Upper lobe of right lung (tissue), 1 donor: ENCODE data around the gene WNT10A. TPM values are rescaled to one million over a fixed set of nuclear protein-coding genes. Genes with fewer than 3 reads are reported as not detected.

ENCODE experiments used
- ATAC-seq: fragments of 200-7000 bp; cut with Tn5 transposase; one replicate; pipeline ENCODE4 v1.9.1; 2020; ENCODE audit warnings: mild to moderate bottlenecking, moderate library complexity
- DNase-seq: peaks from one replicate; pipeline ENCODE4 v3.0.0-alpha.2; 2020
- H3K27ac ChIP-seq: fragments of 200-600 bp; one replicate; pipeline ENCODE4 v1.8.0; 2022
- H3K27me3 ChIP-seq: fragments of 200-600 bp; one replicate; pipeline ENCODE4 v1.8.0; 2022; ENCODE audit warnings: mild to moderate bottlenecking
- H3K36me3 ChIP-seq: fragments of 200-600 bp; one replicate; pipeline ENCODE4 v1.8.0; 2022
- H3K4me1 ChIP-seq: fragments of 200-600 bp; one replicate; pipeline ENCODE4 v1.8.0; 2022
- H3K4me3 ChIP-seq: fragments of 200-600 bp; one replicate; pipeline ENCODE4 v1.8.0; 2022; ENCODE audit warnings: mild to moderate bottlenecking
- H3K9me3 ChIP-seq: fragments of 200-600 bp; one replicate; pipeline ENCODE4 v1.8.0; 2022
- CTCF ChIP-seq: fragments of 200-600 bp; IDR thresholded peaks from one replicate; pipeline ENCODE4 v1.8.0; 2022; ENCODE audit warnings: antibody characterized with exemption
- intact Hi-C: fragments of 100-400 bp; cut with DNase I; formaldehyde crosslinking; loops from one replicate; pipeline ENCODE4 v1.11.0; 2022
- long read RNA-seq: library from polyadenylated mRNA; unstranded; transcript quantifications from one replicate; pipeline ENCODE4 v2.0.0, GENCODE V29; 2021
- total RNA-seq: library from RNA; stranded (reverse); fragmentation: NEBNext Ultra II Directional; extraction: Animal tissue kit (Norgen Biotek cat#: 25700); gene quantifications from one replicate; pipeline ENCODE4 v1.2.1, GENCODE V29; 2021
- donor health status: DM: no; HTN: yes; CAD: no; lungs with severe emphysema.

The WNT10A gene
- total RNA-seq: 0.90 TPM
- long read RNA-seq, partial matches to known transcripts: 1 of 5 reads
- long read RNA-seq, other reads (novel, unspliced or antisense): 0 of 5 reads

- no peak within 1 kb of the TSS for H3K27ac ChIP-seq
These were observed at the start of gene WNT10A for GRCh38 chr2:218880102-218880858. Gene WNT10A (plus strand): TSS chr2:218880852. CDS start chr2:218880996, 144 bp downstream.

GRCh38 chr2:218831378-218831990 is 49.2 kb upstream of the WNT10A start, which contains the start of gene PRKAG3:
Gene PRKAG3 (minus strand): TSS chr2:218831803.
- H3K9me3 ChIP-seq: no peaks in the 10 kb centered on the region
- H3K4me1 ChIP-seq: no peaks in the 10 kb centered on the region
- H3K36me3 ChIP-seq: no peaks in the 10 kb centered on the region
- TF ChIP-seq CTCF: no peak
- intact Hi-C loops: no loop called here
- no peak within 1 kb of the TSS for H3K27ac ChIP-seq
- H3K4me3 ChIP-seq: no peak within 1 kb of the TSS
- ATAC-seq (no peak), DNase-seq (no peak)
- no peaks in the 10 kb centered on the region for H3K27me3 ChIP-seq

More at GRCh38 chr2:218880102-218880858, at the start of gene WNT10A:
- no peak for TF ChIP-seq CTCF
- intact Hi-C loops: no loop called here
- H3K9me3 ChIP-seq: no peaks in the 10 kb centered on the region
- ATAC-seq: peak; percentile 11
- no peaks in the 10 kb centered on the region for H3K36me3 ChIP-seq
- peak; percentile 73 for DNase-seq
- peaks cover 12% of the 10 kb centered on the region for H3K4me1 ChIP-seq
- peaks cover 74% of the 10 kb centered on the region for H3K27me3 ChIP-seq
- H3K4me3 ChIP-seq: peak within 1 kb of the TSS; percentile 30

GRCh38 chr2:218832081-218832480 is 48.6 kb upstream of the WNT10A start:
- Histone ChIP-seq H3K9me3 (no peaks in the 10 kb centered on the region), H3K36me3 (no peaks in the 10 kb centered on the region), H3K27me3 (no peaks in the 10 kb centered on the region), H3K4me3 (no peak overlapping the region), H3K4me1 (no peaks in the 10 kb centered on the region), H3K27ac (no peak overlapping the region)
- ATAC-seq: no peak
- TF ChIP-seq CTCF: no peak
- DNase-seq: no peak
- intact Hi-C loops: no loop called here

- Histone ChIP-seq H3K4me1 (no peaks in the 10 kb centered on the region), H3K9me3 (no peaks in the 10 kb centered on the region), H3K4me3 (no peak overlapping the region), H3K36me3 (no peaks in the 10 kb centered on the region), H3K27me3 (no peaks in the 10 kb centered on the region), H3K27ac (no peak overlapping the region)
- no peak for TF ChIP-seq CTCF
- intact Hi-C loops: no loop called here
- DNase-seq (no peak), ATAC-seq (peak; percentile 6)
These were observed 48.1 kb upstream of the WNT10A start for GRCh38 chr2:218832520-218832919.

- ATAC-seq (no peak), DNase-seq (no peak)
- no peak for TF ChIP-seq CTCF
- Histone ChIP-seq H3K36me3 (no peaks in the 10 kb centered on the region), H3K4me3 (no peak overlapping the region), H3K9me3 (no peaks in the 10 kb centered on the region), H3K4me1 (no peaks in the 10 kb centered on the region), H3K27ac (no peak overlapping the region), H3K27me3 (no peaks in the 10 kb centered on the region)
- intact Hi-C loops: no loop called here
These were observed 47.5 kb upstream of the WNT10A start for GRCh38 chr2:218833023-218833609.
